Endothelial cell of umbilical vein (primary cell): ENCODE results near the gene PARN. TPM values are rescaled to one million over a fixed set of nuclear protein-coding genes. Genes with fewer than 3 reads are reported as not detected.
"Not testable (repeated sequence)": the region's sequence is repeated elsewhere in the genome, so short reads cannot be mapped to it uniquely, and the experiment has no call there.

Experiments used
- BruUV-seq: library from RNA; stranded (reverse); fragments of 400-500 nt; replicated peaks from 2 replicates; lab custom pipeline; 2021; lab: Mats Ljungman, UMichigan
- CTCF ChIA-PET: fragments of 300-600, 350-600 bp; sonication (Branson Sonifier 250); formaldehyde crosslinking; loops from one replicate; lab custom pipeline; 2021; ENCODE audit warnings: antibody characterized with exemption, inconsistent platforms; lab: Charles Lee
- POLR2A ChIA-PET: fragments of 300-600, 350-600 bp; sonication (Branson Sonifier 250); formaldehyde crosslinking; loops from one replicate; lab custom pipeline; 2021; ENCODE audit warnings: antibody characterized with exemption, inconsistent platforms; lab: Charles Lee
- DNase-seq: peaks from one replicate; pipeline ENCODE4 v3.0.0-alpha.2; 2011; ENCODE audit warnings: low read depth, low spot score
- FAIRE-seq: peaks from 2 replicates; lab custom pipeline; 2011; peaks lifted over from hg19 to GRCh38; lab: Jason Lieb, UNC
- H2AFZ ChIP-seq: 2 replicates; pipeline ENCODE4 v1.6.0; 2012; ENCODE audit warnings: low read depth, low read length, control low read depth, inconsistent platforms
- H3K27ac ChIP-seq: 2 replicates; pipeline ENCODE4 v1.5.1; 2011; ENCODE audit warnings: low read depth, mild to moderate bottlenecking, control low read depth, low read length, moderate library complexity; ENCODE audit not compliant: insufficient read depth
- H3K27me3 ChIP-seq, 2 experiments: 2 replicates each; pipeline versions ENCODE4 v1.6.0 to v1.6.1; 2011; ENCODE audit warnings: low read length in 2 of 2, mixed read lengths in 1 of 2; ENCODE audit not compliant: control insufficient read depth in 2 of 2, insufficient read depth in 2 of 2
- H3K36me3 ChIP-seq, 2 experiments: 2 replicates in 1 of 2; 3 replicates in 1 of 2; pipeline ENCODE4 v1.5.1; 2011; ENCODE audit warnings: low read length in 2 of 2, mild to moderate bottlenecking in 1 of 2, moderate library complexity in 1 of 2; ENCODE audit not compliant: control insufficient read depth in 2 of 2, insufficient read depth in 2 of 2; ENCODE audit errors: extremely low read depth in 1 of 2
- H3K4me1 ChIP-seq: 3 replicates; pipeline ENCODE4 v1.5.1; 2011; ENCODE audit warnings: mild to moderate bottlenecking, low read length; ENCODE audit not compliant: control insufficient read depth, insufficient read depth; ENCODE audit errors: extremely low read depth
- H3K4me2 ChIP-seq: 2 replicates; pipeline ENCODE4 v1.6.1; 2011; ENCODE audit warnings: low read length, control low read depth, mixed read lengths; ENCODE audit not compliant: insufficient read depth
- H3K4me3 ChIP-seq, 3 experiments: fragments of 200-600 bp in 1 of 3; sonication (generic), shearing (Covaris generic) in 1 of 3; replicated peaks in 1 of 3; 2 replicates each; pipeline ENCODE4 v1.5.1; 2011 to 2016; ENCODE audit warnings: control low read depth in 3 of 3, low read length in 3 of 3, mild to moderate bottlenecking in 2 of 3, inconsistent platforms in 1 of 3, low read depth in 1 of 3, moderate library complexity in 1 of 3; ENCODE audit not compliant: insufficient read depth in 1 of 3
- H3K79me2 ChIP-seq: 2 replicates; pipeline ENCODE4 v1.6.0; 2012; ENCODE audit warnings: low read length, inconsistent platforms; ENCODE audit not compliant: control insufficient read depth, insufficient read depth
- H3K9ac ChIP-seq: replicated peaks from 2 replicates; pipeline ENCODE3; 2011; ENCODE audit warnings: low read length, control low read depth; ENCODE audit not compliant: insufficient read depth; ENCODE audit errors: extremely low read depth
- H3K9me1 ChIP-seq: replicated peaks from 3 replicates; pipeline ENCODE4 v1.6.0; 2011; ENCODE audit warnings: mild to moderate bottlenecking, low read length; ENCODE audit not compliant: control insufficient read depth, insufficient read depth; ENCODE audit errors: extremely low read depth
- H3K9me3 ChIP-seq: replicated peaks from 2 replicates; pipeline ENCODE4 v1.5.1; 2012; ENCODE audit warnings: low read length, inconsistent platforms; ENCODE audit not compliant: control insufficient read depth, insufficient read depth
- H4K20me1 ChIP-seq: replicated peaks from 2 replicates; pipeline ENCODE3; 2011; ENCODE audit warnings: mild to moderate bottlenecking, low read length; ENCODE audit not compliant: control insufficient read depth, insufficient read depth; ENCODE audit errors: extremely low read depth
- EZH2 ChIP-seq: IDR thresholded peaks from 2 replicates; pipeline ENCODE4 v1.6.1; 2012; ENCODE audit warnings: borderline replicate concordance, low read depth, mild to moderate bottlenecking, moderate library complexity, low read length, inconsistent platforms; ENCODE audit not compliant: severe bottlenecking
- FOS ChIP-seq: IDR thresholded peaks from 2 replicates; pipeline ENCODE4 v1.6.1; 2011; ENCODE audit warnings: mild to moderate bottlenecking, low read length, moderate library complexity, borderline replicate concordance; ENCODE audit not compliant: insufficient read depth
- GATA2 ChIP-seq: IDR thresholded peaks from 2 replicates; pipeline ENCODE4 v1.7.0; 2011; ENCODE audit warnings: low read depth, mild to moderate bottlenecking, moderate library complexity, mixed read lengths, low read length; ENCODE audit not compliant: insufficient read length, insufficient read depth
- JUN ChIP-seq: IDR thresholded peaks from 2 replicates; pipeline ENCODE4 v1.6.1; 2011; ENCODE audit warnings: borderline replicate concordance, low read depth; ENCODE audit not compliant: insufficient read length, insufficient read depth
- MYC ChIP-seq: IDR thresholded peaks from one replicate; pipeline ENCODE4 v1.6.1; 2011; ENCODE audit warnings: mild to moderate bottlenecking, low read depth, low read length
- POLR2A ChIP-seq: IDR thresholded peaks from 2 replicates; pipeline ENCODE4 v1.6.1; 2012; ENCODE audit warnings: low read depth, mild to moderate bottlenecking, control low read depth, low read length
- POLR2AphosphoS5 ChIP-seq: IDR thresholded peaks from 2 replicates; pipeline ENCODE4 v1.6.1; 2012; ENCODE audit warnings: low read depth, mild to moderate bottlenecking, control low read depth, low read length, moderate library complexity; ENCODE audit not compliant: insufficient read depth
- dilution Hi-C: fragments of 300-500 bp; cut with MboI; formaldehyde crosslinking; loops from one replicate; pipeline ENCODE4 v1.15.0; 2019; ENCODE audit warnings: low sequenced_read_pairs; ENCODE audit not compliant: extremely low pct_ligation_motif_present
- intact Hi-C: fragments of 100-400 bp; cut with micrococcal nuclease; formaldehyde crosslinking; loops from one replicate; pipeline ENCODE4 v1.10.0; 2022
- polyA plus RNA-seq, 4 experiments: library from polyadenylated mRNA; depleted of rRNA in 3 of 4; stranded (reverse) in 3 of 4; unstranded in 1 of 4; fragments of >200 nt; gene quantifications; 2 replicates each; pipeline versions ENCODE4 v1.2.1 to v1.2.3, GENCODE V29; 2011 to 2012; ENCODE audit warnings: missing spikeins in 1 of 4
- total RNA-seq: library from RNA; stranded (reverse); gene quantifications from 2 replicates; pipeline ENCODE4 v1.2.3, GENCODE V29; 2021
- TF ChIP-seq, protein P1 (sequence below), 2 donors: IDR thresholded peaks; 1 replicate in 1 of 2; 2 replicates in 1 of 2; pipeline ENCODE4 v1.5.1; 2011; ENCODE audit warnings: low read length in 2 of 2, mild to moderate bottlenecking in 2 of 2, moderate library complexity in 2 of 2, control low read depth in 1 of 2, inconsistent platforms in 1 of 2, low read depth in 1 of 2; ENCODE audit not compliant: insufficient read depth in 1 of 2; ENCODE audit errors: extremely low read depth in 1 of 2
- TF ChIP-seq, protein P2 (sequence below): IDR thresholded peaks from 2 replicates; pipeline ENCODE4 v1.6.1; 2011; ENCODE audit not compliant: insufficient read depth, insufficient read length

Gene PARN
- total and polyA plus RNA-seq, 2 donors (not counting 3 experiments of a cell fraction or from before 2014, with no cell fraction given): 16.9 to 24.6 TPM

DNA sequence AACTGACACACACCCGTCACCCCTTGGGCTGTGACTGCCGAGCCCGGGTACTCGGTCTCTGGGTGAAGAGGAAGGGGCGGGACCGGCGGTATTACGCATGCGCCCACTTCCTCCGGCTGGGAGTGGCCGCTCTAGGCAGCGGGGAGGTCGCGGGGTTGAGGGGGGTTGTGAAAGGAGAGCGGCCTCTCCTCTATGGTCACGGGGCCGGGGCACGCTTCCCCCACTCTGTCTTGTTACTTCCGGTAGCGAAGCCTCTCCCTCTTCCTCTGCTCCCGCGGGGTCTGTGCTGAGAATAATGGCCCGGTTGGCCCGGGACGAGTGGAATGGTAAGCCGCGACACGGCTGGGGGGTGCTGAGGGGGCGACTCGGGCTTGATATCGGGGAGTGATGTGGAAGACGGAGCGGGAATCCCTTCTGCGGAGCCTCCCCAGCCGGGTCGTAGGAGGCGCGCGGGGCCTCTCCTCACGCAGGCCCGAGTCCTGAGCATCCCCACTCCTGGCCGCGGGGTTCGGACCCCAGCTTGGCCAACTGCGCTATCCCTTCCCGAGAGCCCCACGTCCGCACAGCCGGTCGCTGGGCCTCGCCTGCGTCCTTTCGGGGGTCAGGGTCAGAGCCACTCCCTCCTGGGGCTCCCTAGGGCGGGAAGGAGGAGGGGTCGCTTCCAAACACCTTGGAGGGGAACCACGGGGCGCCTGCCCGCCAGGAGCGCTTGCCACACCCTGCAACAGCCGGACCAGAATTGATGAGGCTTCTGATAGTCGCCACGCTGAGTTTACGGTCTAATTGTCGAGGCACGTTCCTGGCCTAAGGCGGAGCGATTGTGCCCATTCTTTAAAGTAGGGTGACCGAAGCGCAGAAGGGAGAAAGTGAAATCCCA is 2.9 kb upstream of the PARN start, which contains the start of gene BFAR:
TSS of gene BFAR (plus strand) at position 259 of the 877 bp plus-strand sequence. CDS start 11,396 bp downstream, outside the sequence.
- no peak for TF ChIP-seq GATA2
- peak; percentile 24 for TF ChIP-seq JUN
- TF ChIP-seq MYC: peak; percentile 9
- TF ChIP-seq, protein P1, sequence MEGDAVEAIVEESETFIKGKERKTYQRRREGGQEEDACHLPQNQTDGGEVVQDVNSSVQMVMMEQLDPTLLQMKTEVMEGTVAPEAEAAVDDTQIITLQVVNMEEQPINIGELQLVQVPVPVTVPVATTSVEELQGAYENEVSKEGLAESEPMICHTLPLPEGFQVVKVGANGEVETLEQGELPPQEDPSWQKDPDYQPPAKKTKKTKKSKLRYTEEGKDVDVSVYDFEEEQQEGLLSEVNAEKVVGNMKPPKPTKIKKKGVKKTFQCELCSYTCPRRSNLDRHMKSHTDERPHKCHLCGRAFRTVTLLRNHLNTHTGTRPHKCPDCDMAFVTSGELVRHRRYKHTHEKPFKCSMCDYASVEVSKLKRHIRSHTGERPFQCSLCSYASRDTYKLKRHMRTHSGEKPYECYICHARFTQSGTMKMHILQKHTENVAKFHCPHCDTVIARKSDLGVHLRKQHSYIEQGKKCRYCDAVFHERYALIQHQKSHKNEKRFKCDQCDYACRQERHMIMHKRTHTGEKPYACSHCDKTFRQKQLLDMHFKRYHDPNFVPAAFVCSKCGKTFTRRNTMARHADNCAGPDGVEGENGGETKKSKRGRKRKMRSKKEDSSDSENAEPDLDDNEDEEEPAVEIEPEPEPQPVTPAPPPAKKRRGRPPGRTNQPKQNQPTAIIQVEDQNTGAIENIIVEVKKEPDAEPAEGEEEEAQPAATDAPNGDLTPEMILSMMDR (IDR thresholded peaks at IDR 0.05; ENCODE audit: extremely low read depth in 1 of 2, insufficient read depth in 1 of 2, low read depth in 1 of 2, low read length in 2 of 2): no peak
- TF ChIP-seq, protein P2, sequence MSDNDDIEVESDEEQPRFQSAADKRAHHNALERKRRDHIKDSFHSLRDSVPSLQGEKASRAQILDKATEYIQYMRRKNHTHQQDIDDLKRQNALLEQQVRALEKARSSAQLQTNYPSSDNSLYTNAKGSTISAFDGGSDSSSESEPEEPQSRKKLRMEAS: peak; percentile 48
- no peak for TF ChIP-seq EZH2
- TF ChIP-seq FOS: peak; percentile 64
- TF ChIP-seq POLR2A: peak; percentile 96
- TF ChIP-seq POLR2AphosphoS5: peak; percentile 92
- Histone ChIP-seq H3K79me2 (peaks cover 65% of the 10 kb centered on the region), H3K9me3 (no peaks in the 10 kb centered on the region), H3K4me1 (peaks cover 27% of the 10 kb centered on the region), H3K9me1 (no peaks in the 10 kb centered on the region), H3K36me3 (peaks cover 0 to 1% of the 10 kb centered on the region in 2 experiments), H4K20me1 (peaks cover 13% of the 10 kb centered on the region), H3K9ac (peak within 1 kb of the TSS; percentile 99), H3K27me3 (no peaks in the 10 kb centered on the region), H2AFZ (peak within 1 kb of the TSS; percentile 36), H3K4me3 (peak within 1 kb of the TSS; percentile 85 to 95 (median 92)), H3K27ac (peak within 1 kb of the TSS; percentile 78), H3K4me2 (peak within 1 kb of the TSS; percentile 95)
- POLR2A ChIA-PET: interaction anchor here (0.7 kb wide), 1 partner anchor 67 kb away, joined by 3 read pairs; no protein-coding TSS in a partner anchor
- dilution Hi-C loops (no loop called here), intact Hi-C loops (loop anchor here (5.0 kb wide), 2 partner anchors 346 to 576 kb away; no protein-coding TSS in a partner anchor)
- BruUV-seq: TSS peak; percentile 26
- DNase-seq (peak; percentile 97), FAIRE-seq (peak; percentile 79)
- CTCF ChIA-PET: interaction anchor here (1.7 to 2.1 kb wide), 2 partner anchors 11 to 709 kb away, joined by 6 to 10 read pairs; no protein-coding TSS in a partner anchor

DNA sequence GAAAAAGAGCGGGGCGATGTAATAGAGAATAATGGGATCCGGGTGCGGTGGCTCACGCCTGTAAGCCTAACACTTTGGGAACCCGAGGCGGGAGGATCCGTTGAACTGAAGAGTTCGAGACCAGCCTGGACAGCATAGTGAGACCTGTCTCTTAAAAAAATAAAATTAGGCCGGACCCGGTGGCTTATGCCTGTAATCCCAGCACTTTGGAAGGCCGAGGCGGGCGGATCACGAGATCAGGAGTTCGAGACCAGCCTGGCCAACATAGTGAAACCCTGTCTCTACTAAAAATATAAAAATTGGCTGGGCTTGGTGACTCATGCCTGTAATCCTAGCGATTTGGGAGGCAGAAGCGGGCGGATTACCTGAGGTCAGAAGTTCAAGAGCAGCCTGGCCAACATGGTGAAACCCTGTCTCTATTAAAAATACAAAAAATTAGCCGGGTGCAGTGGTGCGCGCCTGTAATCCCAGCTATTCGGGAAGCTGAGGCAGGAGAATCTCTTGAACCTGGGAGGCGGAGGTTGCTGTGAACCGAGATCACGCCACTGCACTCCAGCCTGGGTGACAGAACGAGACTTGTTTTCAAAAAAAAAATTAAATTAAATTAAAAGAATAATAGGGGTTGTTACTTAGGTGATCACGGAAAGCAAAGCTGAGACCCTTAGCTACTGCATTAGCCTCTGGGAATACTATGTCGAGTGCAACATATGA is 715 bp upstream of the PARN start:
- peak overlapping the region in 1 of 3 experiments; percentile 7 for H3K4me3 ChIP-seq
- H3K36me3 ChIP-seq, H3K9me1 ChIP-seq, DNase-seq, H3K9me3 ChIP-seq, dilution Hi-C loops, H3K27me3 ChIP-seq, FAIRE-seq, BruUV-seq: not testable (repeated sequence)
- ChIA-PET POLR2A (interaction anchor here (0.7 kb wide), 1 partner anchor 13 kb away, joined by 4 read pairs; no protein-coding TSS in a partner anchor), CTCF (interaction anchor here (1.0 to 1.2 kb wide), 2 partner anchors 10 to 711 kb away, joined by 5 read pairs; partner anchors contain the start of gene ERCC4)
- H3K4me2 ChIP-seq: peak overlapping the region; percentile 62
- intact Hi-C loops: loop anchor here (5.0 kb wide), 2 partner anchors 343 to 573 kb away; no protein-coding TSS in a partner anchor
- peaks cover 11% of the 10 kb centered on the region for H4K20me1 ChIP-seq
- H3K9ac ChIP-seq: peak overlapping the region; percentile 58
- peaks cover 27% of the 10 kb centered on the region for H3K4me1 ChIP-seq
- peak overlapping the region; percentile 78 for H3K27ac ChIP-seq
- peak overlapping the region; percentile 91 for H2AFZ ChIP-seq
- peaks cover 44% of the 10 kb centered on the region for H3K79me2 ChIP-seq
